GM12874 (cell line): ENCODE measurements around the gene EPHB1.

Source experiments
- TF ChIP-seq, protein P1 (sequence below): IDR thresholded peaks from 2 replicates; pipeline ENCODE4 v1.5.1; 2011; ENCODE audit warnings: low read depth, mild to moderate bottlenecking, control low read depth, low read length, moderate library complexity; ENCODE audit not compliant: insufficient read depth

EPHB1 gene

DNA sequence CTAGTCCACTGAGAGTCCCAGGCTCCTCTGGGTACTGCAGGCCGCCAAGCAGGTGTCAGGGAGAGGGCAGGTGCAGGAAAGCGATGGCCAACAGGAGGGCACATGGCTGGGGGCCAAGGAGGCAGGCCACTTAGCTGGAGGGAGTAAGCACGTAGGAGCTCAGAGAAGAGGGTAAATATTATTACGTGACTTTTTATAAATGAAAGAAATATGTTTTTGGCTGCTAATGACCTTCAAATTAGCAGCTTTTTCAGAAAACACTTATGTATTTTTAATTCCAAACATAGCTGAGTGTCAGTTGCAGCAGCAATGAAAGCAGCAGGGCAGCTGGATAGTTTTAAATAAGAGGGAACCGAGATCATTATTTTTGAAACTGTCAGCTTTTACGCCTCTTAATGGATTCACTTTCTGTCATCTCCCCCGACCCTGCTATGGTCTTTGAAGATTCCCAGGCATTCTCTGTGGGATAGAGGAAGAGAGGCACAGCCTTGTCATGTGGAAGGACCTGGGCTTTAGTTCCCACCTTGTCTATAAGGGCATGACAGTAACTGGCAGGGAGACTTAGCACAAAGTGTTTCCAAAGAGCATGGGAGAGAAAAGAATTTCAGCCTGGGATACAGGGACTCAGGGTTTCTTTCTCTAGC is 477.1 kb downstream of the EPHB1 start:
- TF ChIP-seq, protein P1, sequence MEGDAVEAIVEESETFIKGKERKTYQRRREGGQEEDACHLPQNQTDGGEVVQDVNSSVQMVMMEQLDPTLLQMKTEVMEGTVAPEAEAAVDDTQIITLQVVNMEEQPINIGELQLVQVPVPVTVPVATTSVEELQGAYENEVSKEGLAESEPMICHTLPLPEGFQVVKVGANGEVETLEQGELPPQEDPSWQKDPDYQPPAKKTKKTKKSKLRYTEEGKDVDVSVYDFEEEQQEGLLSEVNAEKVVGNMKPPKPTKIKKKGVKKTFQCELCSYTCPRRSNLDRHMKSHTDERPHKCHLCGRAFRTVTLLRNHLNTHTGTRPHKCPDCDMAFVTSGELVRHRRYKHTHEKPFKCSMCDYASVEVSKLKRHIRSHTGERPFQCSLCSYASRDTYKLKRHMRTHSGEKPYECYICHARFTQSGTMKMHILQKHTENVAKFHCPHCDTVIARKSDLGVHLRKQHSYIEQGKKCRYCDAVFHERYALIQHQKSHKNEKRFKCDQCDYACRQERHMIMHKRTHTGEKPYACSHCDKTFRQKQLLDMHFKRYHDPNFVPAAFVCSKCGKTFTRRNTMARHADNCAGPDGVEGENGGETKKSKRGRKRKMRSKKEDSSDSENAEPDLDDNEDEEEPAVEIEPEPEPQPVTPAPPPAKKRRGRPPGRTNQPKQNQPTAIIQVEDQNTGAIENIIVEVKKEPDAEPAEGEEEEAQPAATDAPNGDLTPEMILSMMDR = no peak

DNA sequence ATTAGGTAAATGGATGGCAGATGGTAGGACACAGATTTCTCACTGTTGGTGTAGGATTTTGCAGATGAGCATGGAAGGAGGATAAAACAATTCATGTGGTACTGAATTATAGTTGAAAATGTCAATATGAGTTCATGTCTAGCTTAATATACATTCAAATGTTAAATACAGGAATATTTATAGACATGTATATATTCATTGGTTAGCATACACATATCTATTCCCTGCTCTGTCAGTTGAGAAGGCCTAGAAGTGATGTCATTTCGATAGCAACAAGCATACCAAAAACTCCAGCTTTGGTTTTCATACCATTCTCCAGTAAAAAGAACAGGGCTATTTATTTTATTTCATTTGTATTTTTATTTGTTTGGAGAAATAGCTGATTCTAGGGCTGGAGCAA is 497.1 kb downstream of the EPHB1 start:
- TF ChIP-seq, protein P1 = no peak

DNA sequence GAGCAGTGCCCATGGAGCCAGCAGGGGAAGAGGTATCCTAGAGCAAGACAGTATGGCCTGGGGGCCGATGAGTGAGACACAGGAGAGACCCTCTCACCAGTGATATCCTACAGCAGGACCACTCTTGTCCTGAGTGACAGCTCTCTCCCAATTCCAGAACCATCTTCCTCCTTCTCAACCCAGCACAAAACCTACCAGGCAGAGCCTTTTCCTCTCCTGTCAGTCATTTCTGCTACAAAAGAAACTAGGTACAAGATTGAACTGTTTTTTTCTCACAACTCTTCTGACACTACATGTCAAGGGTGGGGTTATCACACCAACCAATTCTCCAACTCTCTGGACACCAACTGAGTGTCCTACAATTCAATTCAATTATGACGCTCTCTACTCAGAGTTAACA is 506.6 kb downstream of the EPHB1 start:
- TF ChIP-seq, protein P1 = no peak

DNA sequence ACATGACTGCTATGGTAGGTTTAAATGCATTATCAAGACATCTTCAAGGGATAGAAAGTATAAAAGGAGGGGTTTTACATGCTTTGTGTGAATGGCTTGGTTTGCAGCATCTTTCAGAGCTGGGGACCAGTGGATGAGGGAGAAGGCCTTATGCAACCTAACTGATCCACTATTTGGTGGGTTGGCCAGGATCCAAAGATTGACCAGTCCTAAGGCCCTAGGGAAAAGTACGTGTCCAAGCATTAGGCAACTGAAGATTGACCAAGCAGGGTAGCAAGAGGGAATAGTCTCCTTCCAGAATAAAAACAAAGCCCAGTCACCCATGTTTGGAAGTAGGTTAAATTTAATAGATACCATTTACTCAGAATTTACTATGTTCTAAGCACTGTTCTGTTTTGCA is 509.3 kb downstream of the EPHB1 start:
- TF ChIP-seq, protein P1 = no peak
